Ecto neural progenitor cell (in vitro differentiated cells): ENCODE results near the gene ZNF710.

Source experiments
- DNase-seq: peaks from one replicate; pipeline ENCODE4 v3.0.0-alpha.2; 2018; ENCODE audit warnings: low spot score

Gene ZNF710

GRCh38 chr15:90018216-90018831 is 17.2 kb downstream of the ZNF710 start:
- no peak for DNase-seq

- DNase-seq = no peak
These were observed 18.5 kb downstream of the ZNF710 start for GRCh38 chr15:90019611-90020010.

- DNase-seq = no peak
These were observed 19.1 kb downstream of the ZNF710 start for GRCh38 chr15:90020021-90020735.

- no peak for DNase-seq
These were observed 19.9 kb downstream of the ZNF710 start for GRCh38 chr15:90020936-90021507.

- no peak for DNase-seq
These were observed 21.2 kb downstream of the ZNF710 start for GRCh38 chr15:90022345-90022744.

GRCh38 chr15:90022905-90023700 is 22.0 kb downstream of the ZNF710 start:
- DNase-seq = no peak

- DNase-seq = no peak
These were observed 23.3 kb downstream of the ZNF710 start for GRCh38 chr15:90024406-90024805.

GRCh38 chr15:90025489-90026033 is 24.4 kb downstream of the ZNF710 start:
- DNase-seq = no peak

- no peak for DNase-seq
These were observed 27.3 kb downstream of the ZNF710 start for GRCh38 chr15:90028376-90028944.

GRCh38 chr15:90029024-90029423 is 27.9 kb downstream of the ZNF710 start:
- DNase-seq = no peak

- DNase-seq = no peak
These were observed 29.3 kb downstream of the ZNF710 start for GRCh38 chr15:90030376-90030775.

GRCh38 chr15:90031231-90031791 is 30.2 kb downstream of the ZNF710 start:
- DNase-seq = no peak

GRCh38 chr15:90033006-90033405 is 31.9 kb downstream of the ZNF710 start:
- no peak for DNase-seq

GRCh38 chr15:90033448-90033847 is 32.3 kb downstream of the ZNF710 start:
- no peak for DNase-seq

- no peak for DNase-seq
These were observed 34.1 kb downstream of the ZNF710 start for GRCh38 chr15:90035095-90035839.

GRCh38 chr15:90035840-90036230 is 34.7 kb downstream of the ZNF710 start:
- no peak for DNase-seq

GRCh38 chr15:90036343-90036742 is 35.2 kb downstream of the ZNF710 start:
- DNase-seq = no peak

GRCh38 chr15:90036806-90037510 is 35.8 kb downstream of the ZNF710 start:
- DNase-seq = no peak

- no peak for DNase-seq
These were observed 36.4 kb downstream of the ZNF710 start for GRCh38 chr15:90037511-90037860.

- no peak for DNase-seq
These were observed 37.0 kb downstream of the ZNF710 start for GRCh38 chr15:90037961-90038631.
